ENCODE data around the gene UBASH3B. TPM values are rescaled to one million over a fixed set of nuclear protein-coding genes. Genes with fewer than 3 reads are reported as not detected.

UBASH3B gene
- polyA plus RNA-seq, 10 donors = 4.1 to 7.2 (median 5.7) TPM

DNA sequence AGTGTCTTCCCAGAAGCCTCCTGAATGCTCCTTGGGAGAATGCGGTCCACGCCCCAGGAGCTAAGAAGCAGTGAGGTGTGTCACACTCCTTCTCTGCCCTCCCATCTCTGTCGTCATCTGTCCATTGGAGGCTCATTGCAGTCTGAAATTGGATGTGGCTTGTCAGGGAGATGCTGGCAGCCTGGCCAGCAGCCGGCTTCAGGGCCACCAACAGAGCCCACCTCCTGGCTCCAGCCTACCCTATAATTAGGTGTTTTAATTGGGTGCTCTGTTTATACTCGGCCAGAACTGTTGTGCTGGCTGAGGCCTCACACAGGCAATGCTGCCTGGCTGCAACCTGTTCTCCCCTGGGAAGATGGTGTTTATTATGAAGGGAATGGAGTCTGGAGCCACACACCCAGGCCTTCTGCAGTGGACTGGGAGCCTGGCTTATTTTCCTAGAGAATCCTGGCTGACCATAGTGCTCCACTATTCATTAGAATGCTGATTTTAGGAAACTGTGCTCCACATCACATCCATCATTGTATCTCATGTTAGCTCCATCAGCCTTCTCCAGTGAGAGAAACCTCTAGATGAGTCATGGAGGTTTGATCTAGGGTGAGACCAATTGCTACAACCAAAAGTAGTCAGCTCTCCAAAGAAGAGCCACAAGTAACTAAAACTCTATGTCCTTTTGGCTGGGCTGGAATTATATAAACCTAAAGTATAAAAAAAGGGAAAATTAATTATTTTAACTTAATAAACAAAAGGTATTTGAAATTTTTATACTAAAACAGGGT, 96.0 kb downstream of the UBASH3B start:
- no peak for DNase-seq

DNA sequence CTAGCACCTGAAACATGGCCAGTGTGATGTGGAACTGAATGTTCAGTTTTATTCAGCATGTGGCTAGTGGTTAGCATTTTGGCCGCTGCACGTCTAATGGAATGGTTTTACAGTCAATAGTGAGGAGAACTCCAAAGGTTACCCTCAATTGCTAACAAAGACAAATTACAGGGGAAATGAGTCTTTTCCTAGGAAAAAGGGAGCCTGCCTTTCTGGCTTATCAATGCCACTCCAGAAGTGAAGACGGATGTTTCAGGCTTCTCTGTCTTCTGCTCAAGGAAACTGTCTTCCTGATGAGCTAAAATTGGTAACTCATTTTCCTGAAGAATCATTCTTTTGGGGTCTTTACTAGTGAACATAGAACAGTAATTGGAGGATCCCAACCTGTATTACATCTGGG, 98.5 kb downstream of the UBASH3B start:
- DNase-seq = no peak

DNA sequence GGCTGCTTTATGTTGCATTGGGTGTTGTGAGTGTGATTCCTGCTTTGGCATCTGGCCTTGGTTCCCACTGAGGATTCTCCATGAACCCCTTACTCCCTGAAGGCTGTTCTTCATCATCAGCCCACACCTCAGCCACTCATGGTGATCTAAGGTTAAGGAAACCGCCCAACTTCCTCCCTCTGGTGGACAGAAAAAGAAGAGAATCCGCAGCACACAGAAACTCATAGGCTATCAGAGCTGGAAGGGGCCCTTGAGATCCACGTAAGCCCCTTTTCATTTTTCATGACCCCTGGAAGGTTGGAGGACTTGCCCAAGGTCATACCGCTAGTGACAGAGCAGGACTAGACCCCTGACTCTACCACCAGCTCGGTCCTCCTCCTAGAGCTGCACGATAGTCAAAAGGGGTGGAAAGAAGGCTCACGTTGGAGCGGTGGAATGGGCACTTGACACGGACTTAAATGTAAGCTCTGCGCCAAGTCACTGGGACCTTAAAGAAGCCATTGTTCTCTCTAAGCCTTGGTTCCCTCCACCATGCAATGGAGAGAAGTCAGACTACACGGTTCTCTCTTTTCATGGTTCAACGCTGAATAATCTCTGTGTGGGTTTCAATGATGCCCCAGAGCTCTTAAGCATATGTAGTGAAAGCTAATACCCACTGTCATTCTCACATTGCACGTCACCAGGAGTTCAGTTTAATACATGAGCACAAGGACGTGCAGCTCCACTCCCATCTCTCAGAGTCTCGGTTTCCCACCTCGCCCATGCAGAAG, 99.2 kb downstream of the UBASH3B start:
- DNase-seq = no peak

DNA sequence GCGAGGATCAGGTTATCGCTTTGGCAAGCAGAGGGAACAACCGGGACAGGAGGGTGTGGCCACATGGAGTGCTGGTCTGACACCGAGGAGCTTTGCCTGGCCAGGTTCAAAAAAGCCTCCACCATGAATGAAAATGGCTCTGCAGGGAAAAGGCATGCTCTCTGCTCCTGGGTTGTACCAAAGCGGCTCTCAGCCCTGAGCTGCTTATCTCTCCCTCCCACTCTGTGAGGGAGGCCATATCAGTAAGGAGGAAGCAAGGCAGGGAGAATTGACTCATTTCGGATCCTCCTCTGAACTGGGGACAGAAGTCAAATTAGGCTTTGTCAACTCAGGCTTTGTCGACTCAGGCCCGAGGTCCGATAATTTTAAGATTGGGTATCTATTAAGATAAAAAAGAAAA, 99.9 kb downstream of the UBASH3B start:
- no peak for DNase-seq

DNA sequence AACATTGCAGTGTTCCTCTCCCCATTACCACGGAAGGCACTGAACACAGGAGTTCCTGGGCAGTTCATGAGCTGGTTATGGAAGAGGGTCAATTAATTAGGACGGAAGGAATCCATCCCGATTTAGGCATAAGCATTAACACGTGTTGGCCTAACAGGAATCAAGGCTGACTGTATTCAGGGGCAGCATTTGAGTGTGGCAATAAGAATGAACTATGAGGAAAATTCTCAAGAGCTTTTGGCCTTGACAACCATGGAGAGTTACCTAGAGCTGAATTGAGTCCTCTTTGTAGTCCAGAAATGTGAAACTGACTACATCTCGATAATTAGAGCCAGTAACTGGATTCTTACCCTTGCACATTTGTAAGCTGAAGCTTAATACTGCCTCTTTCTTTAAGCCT, 100.4 kb downstream of the UBASH3B start:
- DNase-seq = no peak

DNA sequence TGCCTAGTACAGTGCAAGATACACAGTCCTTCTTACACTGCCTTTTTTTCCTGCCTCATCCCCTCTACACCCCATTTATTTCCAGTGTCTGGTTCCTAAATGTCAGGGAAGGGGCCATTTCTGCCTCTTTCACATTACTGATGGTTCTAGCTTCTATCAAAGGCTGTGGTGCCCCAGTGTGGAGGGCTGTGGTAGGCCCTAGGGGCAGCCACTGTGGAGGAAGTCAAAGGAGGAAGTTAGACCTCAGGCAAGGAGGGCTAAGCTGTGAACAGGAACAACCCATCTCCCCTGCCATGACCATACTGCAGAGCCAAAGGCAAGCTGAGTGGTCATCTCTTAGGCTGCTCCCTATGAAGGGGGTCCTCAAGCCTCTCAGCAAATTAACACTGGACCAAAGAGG, 100.9 kb downstream of the UBASH3B start:
- peak in 1 of 3 donors; percentile 36 for DNase-seq

DNA sequence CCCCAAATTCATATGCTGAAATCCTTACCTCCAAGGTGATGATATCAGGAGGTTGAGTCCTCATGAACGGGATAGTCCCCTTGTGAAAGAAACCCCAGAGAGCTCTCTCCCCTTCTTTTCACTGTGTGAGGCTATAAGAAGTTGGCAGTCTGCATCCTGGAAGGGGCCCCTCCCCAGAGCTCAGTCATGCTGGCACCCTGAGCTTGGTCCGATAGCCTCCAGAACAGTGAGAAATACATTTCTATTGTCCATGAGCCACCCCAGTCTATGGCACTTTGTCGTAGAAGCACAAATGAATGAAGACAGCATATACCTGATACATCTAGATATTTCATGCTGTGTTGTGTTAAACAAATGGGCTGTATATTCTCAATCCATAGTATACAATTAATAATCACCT, 101.7 kb downstream of the UBASH3B start:
- DNase-seq = no peak

DNA sequence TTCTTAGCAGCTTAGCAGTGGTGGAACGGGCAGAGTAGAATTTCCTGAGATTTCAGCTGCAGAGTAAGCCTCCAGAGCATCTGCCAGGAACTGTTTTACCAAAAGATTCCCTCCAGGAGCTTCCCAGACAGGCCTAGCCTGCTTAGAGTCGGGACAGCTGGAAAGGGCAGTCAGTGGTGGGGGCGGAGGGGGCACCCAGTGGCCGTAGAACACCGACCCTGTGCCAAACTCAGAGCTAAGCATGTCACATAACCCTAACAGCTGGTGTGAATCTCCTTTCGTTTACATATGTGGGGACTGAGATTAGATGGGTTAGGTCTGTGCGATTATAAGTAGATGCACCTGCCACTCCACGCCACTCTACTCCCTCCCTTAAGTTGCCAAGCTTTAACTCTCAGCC, 102.8 kb downstream of the UBASH3B start:
- DNase-seq = peak in 2 of 3 donors; percentile 47 to 66

DNA sequence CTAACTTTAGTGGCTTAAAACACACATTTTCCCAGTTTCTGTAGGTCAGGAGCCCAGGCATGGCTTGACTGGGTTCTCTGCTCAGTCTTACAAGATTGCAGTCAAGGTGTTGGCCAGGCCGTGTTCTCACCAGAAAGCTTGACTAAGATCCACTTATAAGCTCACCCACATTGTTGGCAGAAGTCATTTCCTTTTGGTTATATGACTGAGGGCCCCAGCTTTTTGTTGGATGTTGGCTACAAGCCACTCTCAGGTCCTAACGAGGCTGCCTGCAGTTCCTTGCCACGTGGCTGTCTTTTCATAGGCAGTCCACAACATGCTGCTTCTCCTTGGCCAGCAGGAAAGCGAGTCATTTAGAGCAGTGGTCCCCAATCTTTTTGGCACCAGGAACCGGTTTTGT, 103.5 kb downstream of the UBASH3B start:
- no peak for DNase-seq

DNA sequence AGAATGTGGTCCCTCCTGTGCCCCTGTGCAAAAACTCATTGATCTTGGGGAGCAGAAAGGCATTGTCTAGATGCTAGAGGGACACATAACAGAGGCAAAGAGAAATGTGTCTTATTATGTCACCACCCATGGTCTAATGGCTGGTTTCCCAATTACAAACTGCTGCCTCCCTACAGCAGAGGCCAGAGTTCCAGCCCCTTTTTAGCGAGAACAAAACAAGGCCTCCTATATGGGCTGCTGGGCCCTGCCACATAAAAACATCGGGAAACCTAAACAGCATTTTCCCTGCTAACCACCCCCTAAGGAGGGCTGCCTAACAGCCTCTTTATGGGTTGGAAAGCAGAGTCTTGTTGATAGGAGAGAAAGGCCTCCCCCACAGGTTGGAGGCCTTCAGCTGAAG, 107.6 kb downstream of the UBASH3B start:
- no peak for DNase-seq

DNA sequence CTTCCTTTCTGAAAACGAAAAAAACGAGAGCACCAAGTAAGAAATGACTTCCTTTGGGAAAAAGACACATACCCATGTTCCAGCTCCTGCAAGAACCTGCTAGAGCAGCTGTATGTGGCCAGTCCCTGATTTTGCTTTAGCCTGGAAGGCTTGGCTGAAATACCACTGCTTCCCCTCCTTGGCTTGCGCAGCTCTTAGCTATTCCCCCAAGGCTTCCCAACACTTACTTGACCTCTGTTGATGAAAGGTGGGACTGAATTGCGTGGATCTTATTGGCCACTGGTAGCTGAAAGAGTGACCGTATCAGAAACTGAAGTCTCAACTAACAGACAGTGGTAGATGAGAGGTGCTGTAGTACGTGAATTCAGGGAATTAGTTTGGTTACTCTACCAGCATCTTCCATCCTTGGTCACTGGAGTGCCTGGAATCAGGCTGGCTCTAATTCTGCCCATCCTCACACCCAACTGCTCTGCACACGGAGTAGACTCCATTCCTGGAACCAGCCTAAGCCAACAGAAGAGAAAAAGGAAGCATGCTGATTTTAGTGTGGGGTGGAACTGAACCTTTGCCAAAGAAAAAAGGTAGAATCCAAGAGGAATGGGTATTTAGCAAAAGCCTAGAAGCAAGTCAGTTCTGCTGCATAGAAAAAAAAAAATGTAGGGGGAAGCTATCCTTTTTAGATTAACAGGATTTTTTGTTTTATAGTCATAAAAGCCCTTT, 109.0 kb downstream of the UBASH3B start:
- DNase-seq = peak in 1 of 3 donors; percentile 54

DNA sequence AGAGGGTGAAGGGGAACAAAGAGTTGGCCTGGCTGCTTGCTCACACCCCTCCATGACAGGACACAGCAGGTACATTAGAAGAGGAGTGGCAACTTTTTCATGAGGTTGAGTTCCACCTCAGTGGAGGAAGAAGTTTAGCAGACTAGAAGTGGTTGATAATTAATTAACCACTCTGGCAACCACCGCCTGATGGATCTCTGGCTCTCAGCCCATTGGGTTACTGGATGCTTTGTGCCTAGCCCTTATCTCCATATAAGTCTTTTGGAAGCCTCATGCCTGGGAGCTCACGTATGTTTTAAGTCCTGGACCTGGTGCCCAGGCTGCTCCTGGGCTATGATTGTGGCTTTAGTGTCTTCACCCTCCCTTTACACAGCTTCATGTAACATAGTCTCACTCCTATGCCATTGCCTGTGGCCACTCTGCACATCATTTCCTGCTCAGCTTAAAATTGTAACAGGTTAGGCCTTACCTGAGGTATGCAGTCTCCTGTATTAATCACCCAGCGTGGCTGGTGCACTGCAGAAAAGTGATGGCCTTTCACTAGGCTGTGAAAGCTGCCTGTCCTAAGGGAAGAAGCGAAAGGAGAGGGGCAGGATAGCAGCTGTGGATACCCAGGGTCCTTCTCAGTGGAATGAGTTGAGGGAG, 110.1 kb downstream of the UBASH3B start:
- DNase-seq = no peak

DNA sequence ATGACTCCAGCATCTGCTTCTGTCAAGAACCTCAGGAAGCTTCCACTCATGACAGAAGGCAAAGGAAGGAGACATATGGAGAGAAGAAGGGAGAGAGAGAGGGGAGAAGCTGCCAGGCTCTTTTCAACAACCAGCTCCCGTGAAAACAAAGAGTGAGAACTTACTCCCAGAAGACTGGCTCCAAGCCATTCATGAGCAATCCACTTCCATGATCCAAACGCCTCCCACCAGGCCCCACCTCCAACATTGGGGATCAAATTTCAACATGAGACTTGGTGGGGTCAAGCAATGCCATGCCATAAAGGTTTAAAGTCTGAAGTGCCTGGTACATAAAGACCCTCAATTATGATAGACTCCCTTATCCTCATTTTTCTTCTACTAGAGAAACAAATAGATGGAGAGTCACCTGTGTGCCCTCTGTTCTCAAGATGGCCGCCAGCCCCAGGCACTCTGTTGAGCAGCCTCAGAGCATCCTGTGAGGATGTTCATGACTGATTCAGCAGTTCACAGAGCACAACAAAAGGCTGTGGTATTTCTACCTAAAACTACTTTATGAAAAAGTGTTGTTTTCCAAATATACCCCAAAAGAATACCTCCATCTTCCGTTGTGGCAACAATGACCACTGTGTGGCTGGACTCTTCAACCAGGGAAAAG, 113.7 kb downstream of the UBASH3B start:
- no peak for DNase-seq

DNA sequence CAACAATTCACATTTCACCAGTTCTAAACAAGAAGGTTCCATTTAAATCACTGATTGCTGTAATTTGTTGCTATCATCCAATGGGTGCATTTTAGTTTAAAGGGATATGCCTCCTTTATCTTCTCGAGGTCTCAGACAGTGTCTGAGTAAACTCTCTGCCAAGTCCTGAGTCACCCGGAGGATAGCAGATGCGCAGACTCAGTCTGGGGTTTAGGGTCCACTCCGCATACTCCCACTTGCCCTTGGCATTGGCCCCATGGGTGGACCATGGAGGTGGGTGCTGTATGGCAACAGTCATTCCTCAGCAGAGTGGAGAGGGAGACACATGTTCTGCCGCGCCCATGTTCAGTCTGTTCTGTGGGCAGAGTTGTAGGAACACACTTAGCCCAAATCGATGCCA, 117.4 kb downstream of the UBASH3B start:
- DNase-seq = no peak

DNA sequence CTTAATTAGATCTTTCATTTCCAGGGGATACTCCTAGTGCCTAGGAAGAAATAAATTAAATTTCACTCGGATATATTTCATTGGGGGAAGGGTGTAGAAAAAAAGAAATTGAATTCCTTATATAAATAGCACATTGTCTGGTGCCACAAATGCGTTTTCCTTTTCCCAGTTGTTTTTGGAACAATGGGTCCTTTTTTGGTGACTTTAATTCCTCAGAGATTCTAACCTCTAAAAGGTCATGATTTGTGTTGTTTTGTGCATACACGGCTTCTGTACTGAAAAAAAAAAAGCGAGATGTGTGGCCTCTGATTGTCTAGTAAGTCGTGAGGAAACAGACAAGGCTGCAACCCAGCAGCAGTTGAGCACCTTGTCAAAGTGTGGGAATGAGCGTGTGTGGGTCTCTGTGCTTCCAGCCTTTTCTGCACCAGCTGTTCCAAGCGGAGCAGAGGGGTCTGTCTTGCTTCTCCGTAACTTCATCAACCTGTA, 118.3 kb downstream of the UBASH3B start:
- no peak for DNase-seq

DNA sequence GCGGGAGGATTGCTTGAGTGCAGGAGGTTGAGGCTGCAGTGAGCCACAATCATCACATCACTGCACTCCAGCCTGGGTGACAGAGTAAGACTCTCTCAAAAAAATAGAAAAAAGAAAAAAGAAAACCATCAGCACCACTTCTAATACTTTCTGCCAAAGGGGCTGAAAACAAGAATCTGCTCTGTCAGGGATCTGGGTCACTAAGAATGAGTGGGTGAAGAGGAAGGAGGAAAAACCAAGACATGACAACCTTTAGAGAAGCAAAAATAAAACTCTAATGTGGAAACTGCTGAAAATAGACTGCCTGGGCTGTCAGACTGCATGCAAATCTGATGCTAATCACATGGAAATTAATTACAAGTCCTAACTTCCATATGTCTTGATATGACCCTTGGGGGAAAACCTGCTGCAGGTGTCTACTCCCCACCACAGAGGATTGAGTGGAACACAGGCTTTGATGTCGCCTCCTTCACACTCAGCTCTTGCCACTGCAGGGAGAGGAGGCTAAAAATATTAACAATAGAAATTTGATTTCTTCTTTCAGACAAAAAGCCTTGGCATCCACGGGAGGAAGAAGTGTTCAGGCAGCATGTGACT, 120.3 kb downstream of the UBASH3B start:
- DNase-seq = no peak

DNA sequence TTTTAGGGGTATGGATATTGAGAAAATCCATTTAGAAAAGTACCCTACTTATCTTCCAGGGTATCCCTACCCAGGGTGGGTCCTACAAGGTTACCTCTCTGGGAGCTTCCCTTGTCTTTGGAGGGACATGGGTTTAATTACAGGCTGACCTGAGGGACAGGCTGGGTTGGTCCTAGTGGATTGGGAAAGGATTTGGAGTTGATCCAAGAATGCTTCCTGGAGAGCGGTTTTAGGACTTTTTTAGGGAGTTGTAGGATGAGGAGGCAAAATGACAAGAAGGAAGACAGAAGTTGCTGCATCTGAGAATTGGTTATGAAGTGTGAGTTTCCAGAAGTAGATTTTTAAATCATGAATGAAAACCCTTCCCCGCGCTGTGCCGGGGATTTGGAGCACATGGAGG, 121.0 kb downstream of the UBASH3B start:
- peak in 1 of 3 donors; percentile 23 for DNase-seq

DNA sequence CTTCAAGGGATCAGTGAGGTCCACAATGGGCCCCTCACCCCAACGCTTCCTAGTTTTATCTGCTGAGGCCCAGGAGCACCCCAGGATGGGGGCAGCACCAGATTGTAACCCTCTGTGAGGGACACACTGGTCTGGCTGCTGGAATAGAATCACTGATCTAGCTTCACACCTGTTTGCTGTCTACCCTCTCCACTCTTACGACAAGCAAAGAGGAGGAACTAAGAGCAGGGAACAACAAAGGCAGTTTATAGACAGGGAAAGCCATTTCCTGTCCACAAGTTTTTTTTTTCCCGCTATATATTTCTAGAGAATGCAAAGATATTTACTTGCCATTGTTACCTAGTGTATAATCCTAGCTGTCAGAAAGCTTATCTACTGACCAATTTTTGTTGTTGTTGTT, 121.8 kb downstream of the UBASH3B start:
- DNase-seq = no peak

DNA sequence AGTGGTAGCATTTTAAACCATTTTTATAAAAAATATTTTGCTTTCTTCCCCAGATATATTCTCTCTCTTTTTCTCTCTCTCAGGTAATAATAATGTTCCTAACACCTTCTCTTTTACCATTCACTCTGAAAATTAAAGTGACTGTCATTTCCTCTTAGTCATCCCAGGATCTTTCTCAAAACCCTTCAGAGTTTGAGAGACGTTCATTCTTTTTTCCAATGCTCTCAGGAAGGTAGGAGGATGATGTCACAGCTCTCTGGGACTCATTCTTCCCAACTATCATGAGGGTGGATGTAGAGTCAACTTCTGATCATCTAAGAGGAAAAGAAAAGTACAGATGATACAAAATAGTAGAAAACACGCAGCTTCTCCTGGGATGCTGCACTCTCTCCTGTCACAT, 122.6 kb downstream of the UBASH3B start:
- DNase-seq = no peak

DNA sequence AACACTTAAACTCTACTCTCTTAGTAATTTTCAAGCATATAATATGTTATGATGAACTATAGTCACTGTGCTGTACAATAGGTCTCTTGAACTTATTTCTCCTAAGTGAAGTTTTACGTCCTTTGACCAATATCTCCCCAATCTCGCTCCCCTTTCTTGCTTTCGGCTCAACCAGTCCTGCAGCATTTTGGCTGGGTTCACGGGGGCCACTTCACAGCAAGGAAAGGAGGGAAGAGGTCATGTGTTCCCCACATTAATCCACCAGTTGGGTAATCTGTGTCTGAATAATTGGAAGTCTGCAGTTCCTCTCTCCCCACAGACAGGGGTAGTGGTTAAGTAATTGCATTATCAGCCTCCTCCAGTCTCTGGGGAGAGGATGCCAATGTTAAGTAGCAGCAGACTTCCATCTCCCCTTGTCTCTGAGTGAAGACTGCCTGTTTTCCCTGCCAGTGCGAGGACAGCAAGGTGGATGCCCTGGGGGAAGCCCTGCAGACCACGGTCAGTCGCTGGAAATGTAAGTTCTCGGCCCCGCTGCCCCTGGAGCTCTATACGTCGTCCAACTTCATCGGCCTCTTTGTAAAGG, 123.6 kb downstream of the UBASH3B start:
- no peak for DNase-seq
